NCI-H1417 (cell line): ENCODE data around the gene APP.
"Not testable (repeated sequence)": the region's sequence is repeated elsewhere in the genome, so short reads cannot be mapped to it uniquely, and the experiment has no call there.

Experiments
- DNase-seq, 3 experiments: peaks; one replicate each; lab custom pipeline; 2025; lab: John Stamatoyannopoulos, UW

Gene APP

GRCh38 chr21:26022598-26023337, 147.8 kb downstream of the APP start:
- DNase-seq = not testable (repeated sequence)

GRCh38 chr21:26020510-26020909, 150.1 kb downstream of the APP start:
- DNase-seq = no peak

GRCh38 chr21:26020081-26020480, 150.5 kb downstream of the APP start:
- no peak for DNase-seq

- no peak for DNase-seq
Observed at GRCh38 chr21:26019236-26019635, 151.3 kb downstream of the APP start.

GRCh38 chr21:26013970-26014369, 156.6 kb downstream of the APP start:
- DNase-seq = no peak

GRCh38 chr21:26012482-26012881, 158.1 kb downstream of the APP start:
- not testable (repeated sequence) for DNase-seq

- DNase-seq = no peak
Observed at GRCh38 chr21:26011292-26011940, 159.2 kb downstream of the APP start.

GRCh38 chr21:26007951-26008498, 162.5 kb downstream of the APP start:
- peak in 2 of 3 experiments; percentile 84 to 91 for DNase-seq

GRCh38 chr21:26005464-26005863, 165.1 kb downstream of the APP start:
- no peak for DNase-seq

- no peak for DNase-seq
Observed at GRCh38 chr21:26003404-26003803, 167.2 kb downstream of the APP start.

- no peak for DNase-seq
Observed at GRCh38 chr21:26001356-26001755, 169.2 kb downstream of the APP start.

GRCh38 chr21:25999921-26000582, 170.5 kb downstream of the APP start:
- no peak for DNase-seq

- DNase-seq = peak; percentile 74 to 99 (median 86)
Observed at GRCh38 chr21:25997788-25998611, 172.6 kb downstream of the APP start.

- DNase-seq = peak in 1 of 3 experiments; percentile 65
Observed at GRCh38 chr21:25995278-25995677, 175.3 kb downstream of the APP start.

- DNase-seq = peak in 1 of 3 experiments; percentile 18
Observed at GRCh38 chr21:25994758-25995163, 175.8 kb downstream of the APP start.

GRCh38 chr21:25988738-25989137, 181.8 kb downstream of the APP start:
- DNase-seq = no peak

- no peak for DNase-seq
Observed at GRCh38 chr21:25987531-25987930, 183.0 kb downstream of the APP start.

- no peak for DNase-seq
Observed at GRCh38 chr21:25986928-25987327, 183.6 kb downstream of the APP start.

- no peak for DNase-seq
Observed at GRCh38 chr21:25985990-25986389, 184.6 kb downstream of the APP start.

- DNase-seq = no peak
Observed at GRCh38 chr21:25984538-25984937, 186.0 kb downstream of the APP start.

- no peak for DNase-seq
Observed at GRCh38 chr21:25983745-25984144, 186.8 kb downstream of the APP start.

GRCh38 chr21:25980710-25981109, 189.9 kb downstream of the APP start:
- no peak for DNase-seq
